SU-DHL-6 (cell line): ENCODE measurements around the gene ARRDC1.
"Not testable (repeated sequence)": the region's sequence is repeated elsewhere in the genome, so short reads cannot be mapped to it uniquely, and the experiment has no call there.

Experiments
- EZH2phosphoT487 ChIP-seq: fragments of 200-600 bp; sonication (generic), shearing (Covaris generic); conservative IDR thresholded peaks from 2 replicates; pipeline ENCODE4 v1.6.1; 2018; ENCODE audit warnings: mild to moderate bottlenecking, antibody characterized with exemption, low read length, moderate library complexity, mixed read lengths
- TF ChIP-seq, protein P1 (sequence below): fragments of 200-600 bp; sonication (generic); IDR thresholded peaks from one replicate; pipeline ENCODE4 v1.5.1; 2017; ENCODE audit warnings: antibody characterized with exemption, mild to moderate bottlenecking, low read length, moderate library complexity; ENCODE audit not compliant: insufficient read depth, poor library complexity, severe bottlenecking

- TF ChIP-seq, protein P1, sequence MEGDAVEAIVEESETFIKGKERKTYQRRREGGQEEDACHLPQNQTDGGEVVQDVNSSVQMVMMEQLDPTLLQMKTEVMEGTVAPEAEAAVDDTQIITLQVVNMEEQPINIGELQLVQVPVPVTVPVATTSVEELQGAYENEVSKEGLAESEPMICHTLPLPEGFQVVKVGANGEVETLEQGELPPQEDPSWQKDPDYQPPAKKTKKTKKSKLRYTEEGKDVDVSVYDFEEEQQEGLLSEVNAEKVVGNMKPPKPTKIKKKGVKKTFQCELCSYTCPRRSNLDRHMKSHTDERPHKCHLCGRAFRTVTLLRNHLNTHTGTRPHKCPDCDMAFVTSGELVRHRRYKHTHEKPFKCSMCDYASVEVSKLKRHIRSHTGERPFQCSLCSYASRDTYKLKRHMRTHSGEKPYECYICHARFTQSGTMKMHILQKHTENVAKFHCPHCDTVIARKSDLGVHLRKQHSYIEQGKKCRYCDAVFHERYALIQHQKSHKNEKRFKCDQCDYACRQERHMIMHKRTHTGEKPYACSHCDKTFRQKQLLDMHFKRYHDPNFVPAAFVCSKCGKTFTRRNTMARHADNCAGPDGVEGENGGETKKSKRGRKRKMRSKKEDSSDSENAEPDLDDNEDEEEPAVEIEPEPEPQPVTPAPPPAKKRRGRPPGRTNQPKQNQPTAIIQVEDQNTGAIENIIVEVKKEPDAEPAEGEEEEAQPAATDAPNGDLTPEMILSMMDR, result not testable (repeated sequence)
- not testable (repeated sequence) for TF ChIP-seq EZH2phosphoT487
Measured at GRCh38 chr9:137596577-137596976, 8.9 kb upstream of the ARRDC1 start.
